Transverse colon (tissue), 4 donors: ENCODE measurements around the gene CIT.

Source experiments
- CTCF ChIP-seq, 5 experiments: fragments of 200-600 bp in 3 of 5; fragments of 450-650 bp in 2 of 5; sonication (generic) in 3 of 5; IDR thresholded peaks; 1 replicate in 2 of 5; 2 replicates in 3 of 5; pipeline ENCODE4 v1.5.1; 2016 to 2017; ENCODE audit warnings: antibody characterized with exemption in 5 of 5, inconsistent platforms in 3 of 5, mild to moderate bottlenecking in 2 of 5, moderate library complexity in 1 of 5
- POLR2A ChIP-seq: fragments of 450-650 bp; IDR thresholded peaks from one replicate; pipeline ENCODE4 v1.6.1; 2016; ENCODE audit warnings: antibody characterized with exemption, mild to moderate bottlenecking, moderate library complexity
- POLR2AphosphoS5 ChIP-seq, 3 donors: sonication (generic); formaldehyde crosslinking; IDR thresholded peaks; one replicate each; pipeline ENCODE4 v1.6.1; 2016; ENCODE audit warnings: antibody characterized with exemption in 3 of 3

GRCh38 chr12:119687406-119687805 lies 189.7 kb downstream of the CIT start:
- no peak for TF ChIP-seq CTCF (IDR thresholded peaks at IDR 0.05)
- no peak for TF ChIP-seq POLR2A
- TF ChIP-seq POLR2AphosphoS5 (IDR thresholded peaks at IDR 0.05): no peak
